H9 (cell line): ENCODE measurements around the gene HYDIN. TPM values are rescaled to one million over a fixed set of nuclear protein-coding genes. Genes with fewer than 3 reads are reported as not detected.

Experiments used
- DNase-seq: peaks from one replicate; pipeline ENCODE4 v3.0.0-alpha.2; 2017
- H2AFZ ChIP-seq: one replicate; pipeline ENCODE4 v1.6.1; 2013; ENCODE audit warnings: mild to moderate bottlenecking, low read length, control low read depth, moderate library complexity
- H2AK5ac ChIP-seq: 2 replicates; pipeline ENCODE4 v1.6.1; 2013; ENCODE audit warnings: low read length, control low read depth, mixed read lengths; ENCODE audit not compliant: insufficient read length
- H2BK120ac ChIP-seq: one replicate; pipeline ENCODE4 v1.6.1; 2013; ENCODE audit warnings: low read depth, mild to moderate bottlenecking, low read length, control low read depth, inconsistent platforms; ENCODE audit not compliant: poor library complexity, severe bottlenecking
- H2BK12ac ChIP-seq: 2 replicates; pipeline ENCODE4 v1.6.1; 2013; ENCODE audit warnings: low read length, control low read depth, mixed read lengths, low read depth; ENCODE audit not compliant: insufficient read length
- H2BK15ac ChIP-seq: 2 replicates; pipeline ENCODE4 v1.6.1; 2013; ENCODE audit warnings: low read depth, low read length, control low read depth
- H2BK20ac ChIP-seq: one replicate; pipeline ENCODE4 v1.6.1; 2013; ENCODE audit warnings: low read depth, mild to moderate bottlenecking, low read length, control low read depth, inconsistent platforms; ENCODE audit not compliant: poor library complexity, severe bottlenecking
- H2BK5ac ChIP-seq: 2 replicates; pipeline ENCODE4 v1.6.1; 2013; ENCODE audit warnings: low read length, control low read depth, mixed read lengths; ENCODE audit not compliant: insufficient read length
- H3K14ac ChIP-seq: 2 replicates; pipeline ENCODE4 v1.6.1; 2013; ENCODE audit warnings: low read length, control low read depth; ENCODE audit not compliant: insufficient read depth
- H3K18ac ChIP-seq: 2 replicates; pipeline ENCODE4 v1.6.1; 2013; ENCODE audit warnings: low read depth, mild to moderate bottlenecking, mixed read lengths, low read length, control low read depth; ENCODE audit not compliant: insufficient read length
- H3K23ac ChIP-seq: 2 replicates; pipeline ENCODE4 v1.6.1; 2013; ENCODE audit warnings: low read length, control low read depth, mixed read lengths, low read depth; ENCODE audit not compliant: insufficient read length
- H3K23me2 ChIP-seq: 2 replicates; pipeline ENCODE4 v1.6.1; 2013; ENCODE audit warnings: low read depth, mild to moderate bottlenecking, mixed read lengths, low read length, control low read depth; ENCODE audit not compliant: insufficient read length, poor library complexity, severe bottlenecking
- H3K27ac ChIP-seq: 2 replicates; pipeline ENCODE4 v1.5.1; 2013; ENCODE audit warnings: low read length, control low read depth, mixed read lengths, low read depth; ENCODE audit not compliant: insufficient read length
- H3K27me3 ChIP-seq: 2 replicates; pipeline ENCODE4 v1.6.1; 2013; ENCODE audit warnings: low read length, control low read depth, inconsistent platforms; ENCODE audit not compliant: insufficient read depth
- H3K4ac ChIP-seq: 2 replicates; pipeline ENCODE4 v1.6.1; 2013; ENCODE audit warnings: low read depth, mild to moderate bottlenecking, control low read depth, inconsistent platforms, low read length, moderate library complexity
- H3K4me1 ChIP-seq: 2 replicates; pipeline ENCODE4 v1.6.1; 2013; ENCODE audit warnings: low read length, control low read depth, inconsistent platforms; ENCODE audit not compliant: insufficient read depth
- H3K4me2 ChIP-seq: 2 replicates; pipeline ENCODE4 v1.6.1; 2013; ENCODE audit warnings: low read length, control low read depth, mixed read lengths; ENCODE audit not compliant: insufficient read length, insufficient read depth
- H3K56ac ChIP-seq: 2 replicates; pipeline ENCODE4 v1.6.1; 2013; ENCODE audit warnings: low read depth, mild to moderate bottlenecking, mixed read lengths, low read length, control low read depth; ENCODE audit not compliant: insufficient read length
- H3K79me1 ChIP-seq: 2 replicates; pipeline ENCODE4 v1.6.1; 2013; ENCODE audit warnings: low read depth, mild to moderate bottlenecking, moderate library complexity, low read length, control low read depth, inconsistent platforms; ENCODE audit not compliant: insufficient read depth, poor library complexity, severe bottlenecking
- H3K79me2 ChIP-seq: 2 replicates; pipeline ENCODE4 v1.6.1; 2013; ENCODE audit warnings: low read length, control low read depth, inconsistent platforms; ENCODE audit not compliant: insufficient read depth
- H3K9ac ChIP-seq: 2 replicates; pipeline ENCODE4 v1.6.1; 2013; ENCODE audit warnings: low read length, control low read depth, mixed read lengths; ENCODE audit not compliant: insufficient read length; ENCODE audit errors: extremely low read depth
- H3K9me3 ChIP-seq: one replicate; pipeline ENCODE4 v1.6.1; 2013; ENCODE audit warnings: low read depth, low read length, inconsistent platforms; ENCODE audit not compliant: control insufficient read depth
- H3T11ph ChIP-seq: one replicate; pipeline ENCODE4 v1.6.1; 2013; ENCODE audit warnings: mild to moderate bottlenecking, low read length, control low read depth, inconsistent platforms
- H4K20me1 ChIP-seq: one replicate; pipeline ENCODE4 v1.6.1; 2013; ENCODE audit not compliant: control insufficient read depth, insufficient read length, insufficient read depth
- H4K5ac ChIP-seq: 2 replicates; pipeline ENCODE4 v1.6.1; 2013; ENCODE audit warnings: low read depth, mild to moderate bottlenecking, mixed read lengths, low read length, control low read depth; ENCODE audit not compliant: insufficient read length
- H4K8ac ChIP-seq: replicated peaks from 2 replicates; pipeline ENCODE4 v1.6.1; 2013; ENCODE audit warnings: low read length, control low read depth, mixed read lengths, low read depth; ENCODE audit not compliant: insufficient read length
- H4K91ac ChIP-seq: 2 replicates; pipeline ENCODE4 v1.6.1; 2013; ENCODE audit warnings: low read depth, mild to moderate bottlenecking, moderate library complexity, mixed read lengths, low read length, control low read depth; ENCODE audit not compliant: insufficient read length
- H3K27ac Mint-ChIP-seq, 3 experiments: 2 replicates in 2 of 3; 3 replicates in 1 of 3; pipeline ENCODE4 v1.8.0; 2020 to 2021; ENCODE audit warnings: mixed read lengths in 3 of 3, mild to moderate bottlenecking in 1 of 3, moderate library complexity in 1 of 3
- H3K27me3 Mint-ChIP-seq: 2 replicates; pipeline ENCODE4 v1.8.0; 2021; ENCODE audit warnings: low read depth, mild to moderate bottlenecking, moderate library complexity, mixed read lengths
- H3K36me3 Mint-ChIP-seq, 3 experiments: 2 replicates in 2 of 3; 3 replicates in 1 of 3; pipeline ENCODE4 v1.8.0; 2020 to 2021; ENCODE audit warnings: low read depth in 3 of 3, mixed read lengths in 3 of 3; ENCODE audit not compliant: insufficient read depth in 1 of 3
- H3K4me1 Mint-ChIP-seq, 2 experiments: 2 replicates each; pipeline ENCODE4 v1.8.0; 2020; ENCODE audit warnings: mixed read lengths in 2 of 2
- H3K4me3 Mint-ChIP-seq, 2 experiments: 2 replicates in 1 of 2; 3 replicates in 1 of 2; pipeline ENCODE4 v1.8.0; 2020 to 2021; ENCODE audit warnings: mild to moderate bottlenecking in 2 of 2, mixed read lengths in 2 of 2, moderate library complexity in 1 of 2
- H3K9me3 Mint-ChIP-seq, 2 experiments: 2 replicates in 1 of 2; 3 replicates in 1 of 2; pipeline ENCODE4 v1.8.0; 2020; ENCODE audit warnings: mild to moderate bottlenecking in 2 of 2, mixed read lengths in 2 of 2, moderate library complexity in 1 of 2
- WGBS: extraction: QIAGEN DNeasy Blood & Tissue Kit; methylation state at CpG from one replicate; pipeline ENCODE4 v1.1.7; 2013; ENCODE audit warnings: missing lambda C conversion rate, low lambda C conversion rate, mixed read lengths; ENCODE audit not compliant: insufficient read length; ENCODE audit errors: extremely low coverage; 5-methylcytosine and 5-hydroxymethylcytosine counted together
- total RNA-seq: library from RNA; stranded (reverse); gene quantifications from 2 replicates; pipeline ENCODE4 v1.2.1, GENCODE V29; 2021
- TF ChIP-seq, protein P1 (sequence below): fragments of 200-600 bp; sonication (generic); conservative IDR thresholded peaks from 3 replicates; pipeline ENCODE4 v1.8.0; 2021; ENCODE audit warnings: antibody characterized with exemption, mild to moderate bottlenecking

The HYDIN gene
- total RNA-seq, 1 experiment from 2014 or later = 1.7 TPM

DNA sequence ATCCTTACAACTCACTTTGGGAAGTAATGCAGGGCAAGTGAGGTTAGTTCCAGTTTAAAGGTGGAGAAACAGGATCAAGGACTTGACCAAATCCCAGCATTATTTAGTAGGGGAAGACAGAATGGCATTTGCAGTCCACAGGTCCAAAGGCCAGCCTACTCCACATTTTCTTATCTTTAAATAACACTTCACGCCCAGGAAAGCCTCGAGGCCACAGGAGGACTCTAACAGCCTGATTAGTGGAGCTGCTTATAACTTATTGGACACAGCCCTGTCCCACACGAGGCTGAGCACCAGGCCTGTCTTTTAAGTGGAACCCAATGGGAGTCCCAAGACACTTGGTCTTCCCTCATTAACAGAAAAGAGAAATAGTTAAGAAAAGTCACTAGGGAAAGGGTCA lies 12.1 kb upstream of the HYDIN start:
- H4K20me1 ChIP-seq = no peaks in the 10 kb centered on the region
- peaks cover 3% of the 10 kb centered on the region; the same call in 1 of the 2 replicates for H3K27me3 Mint-ChIP-seq

More for the DNA sequence above, 12.1 kb upstream of the HYDIN start:
- Histone ChIP-seq H3T11ph (no peak overlapping the region), H3K4me2 (no peak overlapping the region), H4K5ac (no peak overlapping the region), H2AK5ac (no peak overlapping the region), H3K27me3 (no peaks in the 10 kb centered on the region), H4K91ac (no peak overlapping the region), H3K79me2 (no peaks in the 10 kb centered on the region), H2BK15ac (no peak overlapping the region), H2BK12ac (no peak overlapping the region), H3K23ac (no peak overlapping the region), H3K4me1 (no peaks in the 10 kb centered on the region), H3K27ac (no peak overlapping the region), H2BK20ac (no peak overlapping the region), H3K9ac (no peak overlapping the region), H3K56ac (no peak overlapping the region), H2BK5ac (no peak overlapping the region), H3K18ac (no peak overlapping the region), H3K4ac (no peak overlapping the region), H3K14ac (no peak overlapping the region), H2AFZ (no peak overlapping the region), H3K23me2 (no peaks in the 10 kb centered on the region), H2BK120ac (no peak overlapping the region), H4K8ac (no peak overlapping the region), H3K9me3 (no peaks in the 10 kb centered on the region), H3K79me1 (no peaks in the 10 kb centered on the region)
- no peaks in the 10 kb centered on the region for H3K36me3 Mint-ChIP-seq
- no peaks in the 10 kb centered on the region for H3K9me3 Mint-ChIP-seq
- 0 out of 4 replicates have a peak, but pooled peaks cover 0 to 3% of the 10 kb centered on the region in 2 experiments for H3K4me1 Mint-ChIP-seq
- H3K4me3 Mint-ChIP-seq = no peak overlapping the region
- no CpG with 5 or more reads among the region's 3 CpGs for WGBS
- TF ChIP-seq, protein P1, sequence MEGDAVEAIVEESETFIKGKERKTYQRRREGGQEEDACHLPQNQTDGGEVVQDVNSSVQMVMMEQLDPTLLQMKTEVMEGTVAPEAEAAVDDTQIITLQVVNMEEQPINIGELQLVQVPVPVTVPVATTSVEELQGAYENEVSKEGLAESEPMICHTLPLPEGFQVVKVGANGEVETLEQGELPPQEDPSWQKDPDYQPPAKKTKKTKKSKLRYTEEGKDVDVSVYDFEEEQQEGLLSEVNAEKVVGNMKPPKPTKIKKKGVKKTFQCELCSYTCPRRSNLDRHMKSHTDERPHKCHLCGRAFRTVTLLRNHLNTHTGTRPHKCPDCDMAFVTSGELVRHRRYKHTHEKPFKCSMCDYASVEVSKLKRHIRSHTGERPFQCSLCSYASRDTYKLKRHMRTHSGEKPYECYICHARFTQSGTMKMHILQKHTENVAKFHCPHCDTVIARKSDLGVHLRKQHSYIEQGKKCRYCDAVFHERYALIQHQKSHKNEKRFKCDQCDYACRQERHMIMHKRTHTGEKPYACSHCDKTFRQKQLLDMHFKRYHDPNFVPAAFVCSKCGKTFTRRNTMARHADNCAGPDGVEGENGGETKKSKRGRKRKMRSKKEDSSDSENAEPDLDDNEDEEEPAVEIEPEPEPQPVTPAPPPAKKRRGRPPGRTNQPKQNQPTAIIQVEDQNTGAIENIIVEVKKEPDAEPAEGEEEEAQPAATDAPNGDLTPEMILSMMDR = no peak
- no peak overlapping the region for H3K27ac Mint-ChIP-seq
- DNase-seq = no peak
